ENCODE results near the gene ZNF486. TPM values are rescaled to one million over a fixed set of nuclear protein-coding genes. Genes with fewer than 3 reads are reported as not detected.

Gene ZNF486
- total RNA-seq, 1 donor from 2014 or later, result 31.8 TPM

Other genes with a start within 250 kb of the ZNF486 start
- 20.5 and 22.6 TPM in 2 replicates for gene ZNF682, start 127.7 kb upstream of the ZNF486 start, total RNA-seq
- 48.0 and 53.8 TPM in 2 replicates for gene ZNF90, start 89.2 kb upstream of the ZNF486 start, total RNA-seq